Left lobe of liver (tissue), 2 donors: ENCODE results near the gene SULF2. TPM values are rescaled to one million over a fixed set of nuclear protein-coding genes. Genes with fewer than 3 reads are reported as not detected.
A peak's percentile ranks its signal among the peaks of the same experiment; 100 is the strongest.

ENCODE experiments used
- ATAC-seq: fragments of 200-7000 bp; cut with Tn5 transposase; one replicate; pipeline ENCODE4 v1.9.1; 2020; ENCODE audit warnings: mild to moderate bottlenecking, moderate library complexity
- DNase-seq: peaks from one replicate; pipeline ENCODE4 v3.0.0-alpha.2; 2020; ENCODE audit warnings: low spot score
- total RNA-seq: library from RNA; stranded (reverse); gene quantifications from one replicate; pipeline ENCODE4 v1.2.1, GENCODE V29; 2021
- donor health status: DM: no; HTN: no; CAD: no; lungs with moderate emphysema.
- donor health status: DM: no; HTN: yes; CAD: no.

The SULF2 gene
- total RNA-seq, 1 donor from 2014 or later: 110 TPM

DNA sequence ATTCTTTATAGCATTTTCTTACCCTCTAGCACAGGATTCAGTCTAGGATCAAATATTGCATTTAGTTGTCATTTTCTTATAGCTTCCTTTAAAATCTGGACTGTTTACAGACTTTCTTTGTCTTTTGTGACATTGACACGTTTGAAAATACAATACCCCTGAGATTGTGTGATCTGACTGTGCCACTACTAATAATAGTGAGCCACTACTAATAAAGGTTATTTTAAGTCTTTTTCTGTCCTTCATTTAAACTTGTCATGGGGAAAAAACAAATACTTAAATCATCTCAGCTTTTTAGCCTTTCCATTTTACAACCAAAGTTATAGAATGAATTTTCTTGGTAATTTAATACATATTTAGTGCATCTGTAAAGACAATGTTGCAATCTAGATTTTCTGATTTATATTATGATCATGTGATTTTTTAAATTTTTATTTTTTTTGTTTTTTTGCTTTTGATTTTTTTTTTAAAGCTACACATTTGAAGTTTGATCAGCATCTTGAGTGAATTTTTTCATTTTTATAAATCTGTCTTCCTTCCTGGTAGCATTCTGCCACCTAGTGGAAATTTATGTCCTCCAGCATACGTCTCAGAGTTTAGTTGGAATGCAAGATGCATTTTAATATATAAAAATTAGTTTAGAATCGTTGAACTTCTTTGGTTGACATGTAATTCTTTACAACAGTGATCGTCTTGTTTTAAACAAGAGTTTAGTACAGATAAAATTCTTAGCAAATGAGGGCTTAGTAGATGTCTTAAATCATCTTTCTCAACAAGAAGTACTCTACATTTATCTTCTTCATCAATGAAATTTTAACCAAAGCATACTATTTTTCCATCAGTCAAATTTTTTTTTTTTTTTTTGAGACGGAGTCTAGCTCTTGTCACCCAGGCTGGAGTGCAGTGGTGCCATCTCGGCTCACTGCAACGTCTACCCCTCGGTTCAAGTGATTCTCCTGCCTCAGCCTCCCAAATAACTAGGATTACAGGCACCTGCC is 164.2 kb downstream of the SULF2 start:
- DNase-seq (no peak), ATAC-seq (peak; percentile 66)

DNA sequence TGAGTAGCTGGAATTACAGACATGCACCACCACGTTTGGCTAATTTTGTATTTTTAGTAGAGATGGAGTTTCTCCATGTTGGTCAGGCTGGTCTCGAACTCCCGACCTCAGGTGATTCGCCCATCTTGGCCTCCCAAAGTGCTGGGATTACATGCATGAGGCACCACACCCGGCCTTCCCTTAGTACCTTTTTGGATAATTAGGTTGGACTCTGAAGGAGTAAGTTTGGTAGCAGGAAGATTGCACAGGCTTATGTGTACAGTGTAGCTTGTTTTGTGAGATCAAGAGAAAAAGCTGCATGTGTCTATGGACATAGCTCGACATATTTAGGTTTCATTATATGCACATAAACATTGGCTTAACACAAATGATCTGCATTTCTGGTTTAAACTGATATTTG is 166.8 kb downstream of the SULF2 start:
- ATAC-seq: no peak
- DNase-seq: no peak

DNA sequence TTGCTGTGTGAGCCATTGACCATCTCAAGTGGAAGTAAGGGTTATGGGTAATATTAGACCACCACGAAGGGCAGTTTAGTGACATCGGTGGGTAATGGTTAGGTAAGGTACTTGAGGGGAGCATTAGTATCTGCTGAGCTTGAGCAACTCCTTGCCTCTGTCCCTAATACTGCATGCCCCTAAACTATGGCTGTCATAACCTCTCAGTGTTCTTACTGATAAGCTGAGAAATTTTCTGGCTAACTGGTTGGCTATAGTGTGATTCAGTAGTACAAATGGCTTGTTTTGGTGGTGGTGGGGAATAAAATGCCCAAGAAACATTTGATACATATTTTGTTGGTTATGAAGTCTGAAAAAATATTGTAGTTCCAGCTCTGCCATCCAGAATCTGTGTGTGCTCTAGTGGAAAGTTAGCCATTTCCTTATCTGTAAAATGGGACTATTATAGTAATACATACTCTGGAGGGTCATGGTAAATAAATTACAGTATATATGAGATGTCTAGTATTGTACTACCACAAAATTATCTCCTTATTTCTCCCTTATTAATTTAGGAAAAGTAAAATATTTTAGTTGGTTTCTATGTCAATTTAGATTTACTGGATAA is 170.5 kb downstream of the SULF2 start:
- DNase-seq: no peak
- ATAC-seq: no peak

- no peak for DNase-seq
- peak; percentile 33 for ATAC-seq
These were observed 172.6 kb downstream of the SULF2 start for GRCh38 chr20:47612670-47613069.

- DNase-seq (no peak), ATAC-seq (no peak)
These were observed 173.5 kb downstream of the SULF2 start for GRCh38 chr20:47611785-47612184.

GRCh38 chr20:47610945-47611250 is 174.4 kb downstream of the SULF2 start:
- no peak for DNase-seq
- no peak for ATAC-seq

DNA sequence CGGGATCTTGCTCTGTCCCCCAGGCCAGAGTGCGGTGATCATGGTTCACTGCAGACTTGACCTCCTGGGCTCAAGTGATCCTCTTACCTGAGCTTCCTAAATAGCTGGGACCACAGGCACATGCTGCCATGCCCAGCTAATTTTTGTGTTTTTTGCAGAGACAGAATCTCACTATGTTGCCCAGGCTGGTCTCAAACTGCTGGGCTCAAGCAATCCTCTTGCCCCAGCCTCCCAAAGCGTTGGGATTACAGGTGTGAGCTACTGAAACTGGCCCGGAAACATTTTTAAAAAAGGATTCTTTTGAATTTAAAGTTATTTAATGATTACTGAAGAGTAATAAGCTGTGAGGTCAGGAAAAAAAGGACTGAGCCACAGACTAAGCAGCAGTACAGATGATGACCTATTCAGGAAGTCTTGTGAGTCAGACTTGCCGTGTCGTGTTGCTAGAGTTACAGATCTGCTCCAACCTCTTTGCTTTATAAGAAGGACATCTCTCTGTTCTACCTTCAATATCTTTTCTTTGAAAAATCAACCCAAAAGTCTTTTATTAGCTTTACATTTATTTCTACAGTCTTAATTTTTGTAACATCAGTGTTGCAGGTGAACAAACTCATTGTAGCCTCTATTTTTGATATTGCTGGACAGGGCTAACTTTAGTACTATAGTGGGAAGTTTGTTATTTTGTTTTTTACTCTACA is 174.9 kb downstream of the SULF2 start:
- DNase-seq (no peak), ATAC-seq (peak; percentile 59)

GRCh38 chr20:47609001-47609400 is 176.3 kb downstream of the SULF2 start:
- ATAC-seq (no peak), DNase-seq (no peak)
